SK-N-SH (cell line): Measurements from ENCODE around the gene CBFA2T3. TPM values are rescaled to one million over a fixed set of nuclear protein-coding genes. Genes with fewer than 3 reads are reported as not detected.

Experiments
- CTCF ChIA-PET: fragments of 300-600, 350-600 bp; formaldehyde crosslinking; extraction: SDS; loops from one replicate; lab custom pipeline; 2021; lab: Yijun Ruan, JAX
- POLR2A ChIA-PET: fragments of 350-600 bp; sonication (Branson Sonifier 250); formaldehyde crosslinking; extraction: SDS; loops from one replicate; lab custom pipeline; 2020; ENCODE audit warnings: antibody characterized with exemption, inconsistent platforms; lab: Yijun Ruan, JAX
- DNase-seq: peaks from one replicate; pipeline ENCODE4 v3.0.0; 2012
- H2AFZ ChIP-seq: fragments of 200-600 bp; sonication (generic); 2 replicates; pipeline ENCODE4 v1.8.1; 2016; ENCODE audit warnings: antibody characterized with exemption, mild to moderate bottlenecking, low read depth
- H3F3A ChIP-seq: fragments of 200-600 bp; sonication (generic); replicated peaks from 2 replicates; pipeline ENCODE3; 2016; ENCODE audit warnings: antibody characterized with exemption, mild to moderate bottlenecking; ENCODE audit not compliant: insufficient read depth
- H3K27ac ChIP-seq, 2 experiments: fragments of 200-500 bp in 1 of 2; fragments of 200-600 bp in 1 of 2; sonication (Bioruptor generic) in 1 of 2; sonication (generic), shearing (Covaris generic) in 1 of 2; 2 replicates each; pipeline versions ENCODE4 v1.5.1 to v1.6.1; 2014 to 2016; ENCODE audit warnings: low read depth in 2 of 2, inconsistent platforms in 1 of 2, low read length in 1 of 2, mild to moderate bottlenecking in 1 of 2, mixed read lengths in 1 of 2
- H3K27me3 ChIP-seq: fragments of 200-600 bp; sonication (generic), shearing (Covaris generic); 2 replicates; pipeline ENCODE4 v1.6.1; 2016; ENCODE audit warnings: mixed run types; ENCODE audit not compliant: insufficient read depth
- H3K36me3 ChIP-seq, 2 experiments: fragments of 200-500 bp in 1 of 2; fragments of 200-600 bp in 1 of 2; sonication (Bioruptor generic) in 1 of 2; sonication (generic) in 1 of 2; replicated peaks in 1 of 2; 2 replicates each; pipeline versions ENCODE3 to v1.5.1; 2014 to 2016; ENCODE audit warnings: low read length in 1 of 2, mild to moderate bottlenecking in 1 of 2; ENCODE audit not compliant: insufficient read depth in 2 of 2, control insufficient read depth in 1 of 2
- H3K4me1 ChIP-seq, 2 experiments: fragments of 200-500 bp in 1 of 2; fragments of 200-600 bp in 1 of 2; sonication (Bioruptor generic) in 1 of 2; sonication (generic), shearing (Covaris generic) in 1 of 2; 2 replicates each; pipeline versions ENCODE4 v1.5.1 to v1.6.1; 2014 to 2016; ENCODE audit warnings: low read depth in 1 of 2, low read length in 1 of 2, mixed run types in 1 of 2; ENCODE audit not compliant: insufficient read depth in 2 of 2, control insufficient read depth in 1 of 2
- H3K4me2 ChIP-seq: fragments of 200-600 bp; sonication (generic), shearing (Covaris generic); 2 replicates; pipeline ENCODE4 v1.6.1; 2017; ENCODE audit warnings: mixed run types
- H3K4me3 ChIP-seq, 2 experiments: fragments of 200-500 bp in 1 of 2; fragments of 200-600 bp in 1 of 2; sonication (Bioruptor generic) in 1 of 2; sonication (generic), shearing (Covaris generic) in 1 of 2; 2 replicates each; pipeline versions ENCODE4 v1.5.1 to v1.8.1; 2014 to 2016; ENCODE audit warnings: low read depth in 2 of 2, inconsistent platforms in 1 of 2, low read length in 1 of 2, mild to moderate bottlenecking in 1 of 2, mixed read lengths in 1 of 2, moderate library complexity in 1 of 2
- H3K79me2 ChIP-seq: fragments of 200-600 bp; sonication (generic); 2 replicates; pipeline ENCODE4 v1.8.1; 2017; ENCODE audit warnings: mild to moderate bottlenecking; ENCODE audit not compliant: insufficient read depth
- H3K9ac ChIP-seq: fragments of 200-600 bp; sonication (generic); 2 replicates; pipeline ENCODE4 v1.6.1; 2017; ENCODE audit warnings: mixed run types
- H3K9me2 ChIP-seq: fragments of 200-600 bp; sonication (generic); 2 replicates; pipeline ENCODE4 v1.6.1; 2017; ENCODE audit warnings: mixed run types
- H3K9me3 ChIP-seq: fragments of 200-600 bp; sonication (generic); 2 replicates; pipeline ENCODE4 v1.6.1; 2017; ENCODE audit warnings: mixed run types, mild to moderate bottlenecking, moderate library complexity
- H4K20me1 ChIP-seq: fragments of 200-600 bp; sonication (generic); 2 replicates; pipeline ENCODE4 v1.6.1; 2017; ENCODE audit warnings: mild to moderate bottlenecking, mixed run types; ENCODE audit not compliant: insufficient read depth
- CHD2 ChIP-seq: fragments of 150-350 bp; IDR thresholded peaks from 2 replicates; pipeline ENCODE4 v1.6.1; 2018; ENCODE audit warnings: low read length; ENCODE audit not compliant: partially characterized antibody
- CTCF ChIP-seq: fragments of 200-600 bp; sonication (generic); IDR thresholded peaks from 2 replicates; pipeline ENCODE4 v1.6.1; 2017; ENCODE audit warnings: antibody characterized with exemption, mild to moderate bottlenecking, moderate library complexity
- EP300 ChIP-seq, 2 experiments: IDR thresholded peaks; 2 replicates each; pipeline versions ENCODE4 v1.4.0 to v1.6.1; 2012; ENCODE audit warnings: borderline replicate concordance in 1 of 2, low read depth in 1 of 2, low read length in 1 of 2
- FOXJ3 ChIP-seq: sonication (generic); formaldehyde crosslinking; IDR thresholded peaks from 2 replicates; pipeline ENCODE4 v1.5.1; 2020; ENCODE audit warnings: mild to moderate bottlenecking, missing genetic modification reagents
- FOXM1 ChIP-seq: IDR thresholded peaks from 2 replicates; pipeline ENCODE4 v1.4.0; 2012; ENCODE audit warnings: low read depth, mild to moderate bottlenecking
- GABPA ChIP-seq: IDR thresholded peaks from 2 replicates; pipeline ENCODE4 v1.4.0; 2012; ENCODE audit warnings: low read depth, mild to moderate bottlenecking
- GATA2 ChIP-seq: sonication (generic); formaldehyde crosslinking; IDR thresholded peaks from 2 replicates; pipeline ENCODE4 v1.5.0; 2020; ENCODE audit warnings: mild to moderate bottlenecking, missing genetic modification reagents
- JUND ChIP-seq: IDR thresholded peaks from 2 replicates; pipeline ENCODE4 v1.4.0; 2012
- MXI1 ChIP-seq: IDR thresholded peaks from 2 replicates; pipeline ENCODE4 v1.6.1; 2012; ENCODE audit warnings: mild to moderate bottlenecking, low read depth, low read length, improper control_type of control experiment
- NFIC ChIP-seq: IDR thresholded peaks from 2 replicates; pipeline ENCODE4 v1.4.0; 2012; ENCODE audit warnings: borderline replicate concordance
- NRF1 ChIP-seq: IDR thresholded peaks from 2 replicates; pipeline ENCODE4 v1.6.1; 2012; ENCODE audit warnings: low read depth, mild to moderate bottlenecking, low read length
- RAD21 ChIP-seq: IDR thresholded peaks from 2 replicates; pipeline ENCODE4 v1.6.1; 2012; ENCODE audit warnings: mild to moderate bottlenecking, low read length
- RCOR1 ChIP-seq: fragments of 150-350 bp; IDR thresholded peaks from 2 replicates; pipeline ENCODE4 v1.6.1; 2017; ENCODE audit warnings: antibody characterized with exemption, low read length
- REST ChIP-seq: IDR thresholded peaks from 2 replicates; pipeline ENCODE4 v1.6.1; 2012; ENCODE audit warnings: mild to moderate bottlenecking, low read depth, low read length, moderate library complexity
- RXRA ChIP-seq: IDR thresholded peaks from 2 replicates; pipeline ENCODE4 v1.4.0; 2012; ENCODE audit warnings: low read depth, mild to moderate bottlenecking, borderline replicate concordance
- SIN3A ChIP-seq: IDR thresholded peaks from 2 replicates; pipeline ENCODE4 v1.6.1; 2012; ENCODE audit warnings: low read depth, mild to moderate bottlenecking, low read length, moderate library complexity, borderline replicate concordance
- TAF1 ChIP-seq: IDR thresholded peaks from 2 replicates; pipeline ENCODE4 v1.6.1; 2012; ENCODE audit warnings: low read depth, mild to moderate bottlenecking, low read length, moderate library complexity, borderline replicate concordance
- TCF12 ChIP-seq: IDR thresholded peaks from 2 replicates; pipeline ENCODE4 v1.4.0; 2012
- TEAD4 ChIP-seq: IDR thresholded peaks from 2 replicates; pipeline ENCODE4 v1.4.0; 2012; ENCODE audit warnings: mild to moderate bottlenecking, borderline replicate concordance; ENCODE audit not compliant: insufficient read depth
- YY1 ChIP-seq: IDR thresholded peaks from 2 replicates; pipeline ENCODE4 v1.4.0; 2012; ENCODE audit warnings: low read depth, mild to moderate bottlenecking
- ZBTB33 ChIP-seq: IDR thresholded peaks from 2 replicates; pipeline ENCODE4 v1.4.0; 2012; ENCODE audit warnings: low read depth, borderline replicate concordance
- WGBS: methylation state at CpG from one replicate; pipeline ENCODE4 v1.1.6; 2017; ENCODE audit warnings: low lambda C conversion rate; 5-methylcytosine and 5-hydroxymethylcytosine counted together
- polyA plus RNA-seq, 3 experiments: library from polyadenylated mRNA; depleted of rRNA; stranded (reverse); fragments of >200 nt; gene quantifications; 2 replicates each; pipeline ENCODE4 v1.2.3, GENCODE V29; 2012
- TF ChIP-seq, protein P1 (sequence below): fragments of 150-350 bp; IDR thresholded peaks from 2 replicates; pipeline ENCODE4 v1.6.1; 2017; ENCODE audit warnings: antibody characterized with exemption, low read length, low read depth, borderline replicate concordance

CBFA2T3 gene
- polyA plus RNA-seq, 1 of the 3 experiments (the other 2 are of a cell fraction) = not detected

DNA sequence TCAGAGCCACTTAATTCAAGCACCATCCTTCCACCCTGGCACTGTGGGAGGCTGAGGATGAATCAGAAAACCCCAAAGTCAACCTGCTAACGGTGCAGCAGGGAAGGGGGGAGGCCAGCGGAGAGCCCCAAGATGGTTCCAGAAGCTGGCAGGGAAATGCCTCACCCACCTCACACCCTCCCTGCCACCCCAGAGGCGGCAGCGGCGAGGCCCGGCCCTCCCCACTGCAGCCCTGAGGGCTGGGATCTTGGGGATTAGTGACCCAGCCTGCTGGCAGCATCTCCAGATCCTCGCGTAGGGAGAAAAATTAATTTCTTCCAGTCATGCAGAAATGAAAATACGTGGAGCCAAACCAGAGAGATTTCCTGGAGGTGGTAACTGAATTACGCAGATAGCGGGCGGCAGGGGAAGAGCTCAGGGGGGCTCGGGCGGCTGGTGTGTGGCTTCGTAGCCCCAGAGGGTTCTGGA lies 38.2 kb downstream of the CBFA2T3 start (continued):
- TF ChIP-seq REST = no peak
- no peak for TF ChIP-seq EP300 (IDR thresholded peaks at IDR 0.05; ENCODE audit: borderline replicate concordance in 1 of 2, low read depth in 1 of 2, low read length in 1 of 2)
- TF ChIP-seq, protein P1, sequence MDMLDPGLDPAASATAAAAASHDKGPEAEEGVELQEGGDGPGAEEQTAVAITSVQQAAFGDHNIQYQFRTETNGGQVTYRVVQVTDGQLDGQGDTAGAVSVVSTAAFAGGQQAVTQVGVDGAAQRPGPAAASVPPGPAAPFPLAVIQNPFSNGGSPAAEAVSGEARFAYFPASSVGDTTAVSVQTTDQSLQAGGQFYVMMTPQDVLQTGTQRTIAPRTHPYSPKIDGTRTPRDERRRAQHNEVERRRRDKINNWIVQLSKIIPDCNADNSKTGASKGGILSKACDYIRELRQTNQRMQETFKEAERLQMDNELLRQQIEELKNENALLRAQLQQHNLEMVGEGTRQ = no peak
- no peak for TF ChIP-seq FOXM1
- TF ChIP-seq, all 33 proteins: peak for 2

- Histone ChIP-seq H3K4me3 (no peak overlapping the region), H3K27me3 (peaks cover 85% of the 10 kb centered on the region), H3K36me3 (no peaks in the 10 kb centered on the region), H3K79me2 (no peaks in the 10 kb centered on the region), H2AFZ (no peak overlapping the region), H3F3A (peaks cover 3% of the 10 kb centered on the region), H3K9me3 (no peaks in the 10 kb centered on the region), H4K20me1 (0 out of 2 replicates have a peak, but pooled peaks cover 4% of the 10 kb centered on the region), H3K27ac (no peak overlapping the region), H3K9me2 (no peaks in the 10 kb centered on the region)
- ChIA-PET CTCF (interaction anchor here (0.6 to 7.0 kb wide), 4 partner anchors 11 to 230 kb away, joined by 3 to 67 read pairs (median 4); no protein-coding TSS in a partner anchor), POLR2A (no interaction called here)
- 26% methylated on average over 5 of the region's 32 CpGs for WGBS
- DNase-seq = no peak
- TF ChIP-seq SIN3A (no peak), RAD21 (no peak), YY1 (no peak), JUND (no peak), MXI1 (no peak), NRF1 (no peak), ZBTB33 (no peak), TCF12 (no peak), RXRA (no peak), NFIC (no peak), TEAD4 (no peak), CTCF (no peak), RCOR1 (no peak), CHD2 (no peak), EP300 (IDR thresholded peaks at IDR 0.05; ENCODE audit: borderline replicate concordance in 1 of 2, low read depth in 1 of 2, low read length in 1 of 2) (no peak), TAF1 (no peak), GABPA (no peak), FOXM1 (no peak), FOXJ3 (CRISPR knock-in tag) (no peak), GATA2 (no peak)
- TF ChIP-seq, all 33 proteins: peak for 0
- peaks cover 0 to 21% of the 10 kb centered on the region in 2 experiments; a peak in 1 of 4 replicates for H3K4me1 ChIP-seq
- H3K4me2 ChIP-seq = no peak overlapping the region
- no peak overlapping the region for H3K9ac ChIP-seq
These were observed 38.8 kb downstream of the CBFA2T3 start for GRCh38 chr16:88938119-88938776.
